Measurements from ENCODE around the gene SCYGR8.

- no peak for TF ChIP-seq TAF1 (IDR thresholded peaks at IDR 0.05; ENCODE audit: low read depth, low read length)
- no peak for TF ChIP-seq POU2F2 (IDR thresholded peaks at IDR 0.05; ENCODE audit: low read depth, low read length)
- no peak for TF ChIP-seq POLR2A (IDR thresholded peaks at IDR 0.05; ENCODE audit: low read depth, low read length)
- no peak for TF ChIP-seq POLR2AphosphoS5 (IDR thresholded peaks at IDR 0.05; ENCODE audit: low read depth, low read length)
- no peak for TF ChIP-seq SPI1 (IDR thresholded peaks at IDR 0.05; ENCODE audit: low read depth, low read length)
These were observed 6.3 kb upstream of the SCYGR8 start for GRCh38 chr2:227739351-227739750.
